ENCODE measurements around the gene UBE2D3.
"Not testable (repeated sequence)": the region's sequence is repeated elsewhere in the genome, so short reads cannot be mapped to it uniquely, and the experiment has no call there.

Gene UBE2D3

DNA sequence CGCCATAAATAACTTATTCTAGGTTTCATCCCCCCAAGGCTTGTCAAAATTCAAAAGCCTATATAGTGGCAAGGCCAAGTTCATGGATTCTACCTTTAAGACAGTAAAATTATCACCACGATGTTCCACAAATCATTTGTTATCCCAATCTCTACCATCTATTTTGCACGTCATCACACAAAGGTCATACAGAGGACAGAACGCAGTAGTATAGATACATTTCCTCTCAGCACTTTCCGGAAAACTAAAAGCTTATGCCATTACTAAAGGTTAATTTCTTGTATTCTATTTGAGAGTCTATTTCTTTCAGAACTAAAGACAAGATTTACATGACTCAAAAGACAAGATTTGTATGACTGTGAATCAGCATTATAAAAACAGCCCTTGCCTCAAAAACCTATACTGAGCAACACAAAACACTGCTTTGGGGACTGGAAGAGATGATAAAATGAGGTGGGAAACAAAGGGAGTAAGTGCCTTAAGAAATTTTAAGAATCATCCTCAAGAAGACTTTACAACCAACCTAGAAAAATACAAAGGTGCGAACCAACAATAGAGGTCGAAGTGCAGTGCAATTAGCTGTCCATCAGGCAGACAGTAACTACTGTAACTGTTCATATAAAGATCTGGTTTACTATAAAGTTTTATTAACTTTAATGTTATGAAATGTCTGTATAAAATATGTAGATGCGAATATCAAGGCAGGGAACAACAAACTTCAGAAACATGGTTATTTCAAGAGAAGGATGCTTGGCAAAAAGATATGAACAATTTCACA, 7.6 kb downstream of the UBE2D3 start:
- no peak overlapping the region for H3K27ac ChIP-seq
- no peak for TF ChIP-seq CTCF (conservative IDR thresholded peaks at IDR 0.05)

- H3K27ac ChIP-seq, result not testable (repeated sequence)
These were observed 8.3 kb downstream of the UBE2D3 start for GRCh38 chr4:102819100-102819499.

GRCh38 chr4:102817613-102818268, 9.6 kb downstream of the UBE2D3 start:
- no peak for TF ChIP-seq CTCF (conservative IDR thresholded peaks at IDR 0.05)
- no peak overlapping the region for H3K27ac ChIP-seq

DNA sequence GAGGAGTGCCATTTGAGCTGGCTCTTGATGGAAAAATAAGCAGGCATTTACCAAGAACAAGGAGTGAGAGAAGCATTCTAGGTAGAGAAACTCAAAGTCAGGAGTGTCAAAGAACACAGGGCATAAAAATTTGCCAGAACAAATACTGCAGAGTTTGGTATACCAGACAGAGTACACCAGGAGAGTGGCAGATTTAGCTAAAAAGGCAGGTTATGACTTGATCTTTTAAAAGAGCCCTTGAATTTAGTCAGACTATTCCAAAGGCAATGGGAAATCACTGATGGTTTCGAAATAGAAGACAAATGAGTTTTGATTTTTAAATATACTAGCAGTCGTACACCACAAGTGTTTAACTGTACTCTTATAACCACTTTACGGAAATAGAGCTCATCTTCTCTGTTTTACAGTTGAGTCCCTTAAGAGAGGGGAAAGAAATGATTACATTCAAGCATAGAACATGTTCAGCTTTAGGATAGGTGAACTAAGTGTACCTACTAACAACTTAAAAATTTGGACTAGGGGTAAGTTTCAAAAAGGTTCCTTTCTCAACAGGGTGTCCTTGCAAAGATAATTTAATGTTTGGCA, 10.2 kb downstream of the UBE2D3 start:
- TF ChIP-seq CTCF (conservative IDR thresholded peaks at IDR 0.05), result no peak
- H3K27ac ChIP-seq, result no peak overlapping the region

DNA sequence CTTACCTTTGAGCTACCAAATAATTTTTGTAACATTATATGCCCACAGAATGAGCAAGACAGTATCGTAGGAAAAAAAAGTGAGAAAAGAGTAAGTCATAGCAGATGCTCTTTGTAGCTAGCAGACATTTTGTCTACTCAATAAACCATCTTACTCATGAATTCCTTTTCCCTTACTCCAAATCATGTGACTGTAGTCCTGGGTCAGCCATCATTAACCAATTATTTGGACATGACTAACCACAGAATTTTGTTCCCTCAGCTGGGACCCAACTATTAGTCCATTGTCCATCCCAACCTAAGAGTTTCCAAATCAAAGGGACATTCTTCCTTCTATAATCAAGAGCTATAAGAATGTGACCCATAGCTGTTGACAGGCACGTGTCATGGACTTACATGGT, 11.4 kb downstream of the UBE2D3 start:
- no peak for TF ChIP-seq CTCF (conservative IDR thresholded peaks at IDR 0.05)
- H3K27ac ChIP-seq, result no peak overlapping the region

- H3K27ac ChIP-seq, result no peak overlapping the region
- TF ChIP-seq CTCF (conservative IDR thresholded peaks at IDR 0.05), result no peak
These were observed 17.7 kb downstream of the UBE2D3 start for GRCh38 chr4:102809691-102810090.

GRCh38 chr4:102809190-102809589, 18.2 kb downstream of the UBE2D3 start:
- TF ChIP-seq CTCF (conservative IDR thresholded peaks at IDR 0.05), result no peak
- H3K27ac ChIP-seq, result no peak overlapping the region

DNA sequence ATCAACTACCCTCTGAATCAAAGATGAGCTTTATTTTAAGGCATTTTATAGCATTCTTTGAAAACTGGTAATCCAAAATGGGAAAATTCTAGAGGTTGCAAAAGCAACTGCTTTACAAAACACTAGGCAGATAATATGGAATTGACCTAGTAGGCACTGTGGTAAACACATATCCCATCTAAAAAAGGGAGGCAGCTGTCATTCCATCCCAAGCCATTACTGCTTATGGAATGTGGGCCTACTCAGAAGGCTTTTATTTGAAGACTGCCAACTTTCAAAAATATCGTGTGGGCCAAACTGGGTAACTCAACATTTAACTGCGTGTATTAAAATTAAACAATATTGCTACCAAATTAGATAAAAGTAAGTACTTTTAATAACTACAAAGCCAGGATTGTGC, 19.3 kb downstream of the UBE2D3 start:
- no peak for TF ChIP-seq CTCF (conservative IDR thresholded peaks at IDR 0.05)
- no peak overlapping the region for H3K27ac ChIP-seq
